Erythroblast (primary cell): ENCODE results near the gene CCDC68.

ENCODE experiments used
- GATA1 ChIP-seq: IDR thresholded peaks from 2 replicates; pipeline ENCODE4 v1.6.1; 2011; ENCODE audit warnings: low read depth, mild to moderate bottlenecking, control low read depth, low read length, moderate library complexity
- POLR2A ChIP-seq: IDR thresholded peaks from 2 replicates; pipeline ENCODE4 v1.6.1; 2011; ENCODE audit warnings: mild to moderate bottlenecking, low read length

GRCh38 chr18:54882318-54882717 lies 76.9 kb downstream of the CCDC68 start:
- TF ChIP-seq POLR2A (no peak), GATA1 (no peak)
